Omental fat pad (tissue), 4 donors: ENCODE data around the gene LTB4R2. TPM values are rescaled to one million over a fixed set of nuclear protein-coding genes. Genes with fewer than 3 reads are reported as not detected.

ENCODE experiments used
- ATAC-seq: fragments of 150-250 bp; one replicate; pipeline ENCODE4 v1.9.1; 2016; ENCODE audit warnings: mild to moderate bottlenecking, moderate library complexity; ENCODE audit not compliant: low FRiP score
- DNase-seq: peaks from one replicate; pipeline ENCODE4 v3.0.0-alpha.2; 2019; ENCODE audit warnings: low spot score
- CTCF ChIP-seq, 3 donors: fragments of 450-650 bp; IDR thresholded peaks; one replicate each; pipeline ENCODE4 v1.5.1; 2016 to 2017; ENCODE audit warnings: antibody characterized with exemption in 3 of 3, mild to moderate bottlenecking in 3 of 3, moderate library complexity in 2 of 3
- total RNA-seq, 4 donors: library from RNA; depleted of rRNA; stranded (reverse); fragments of >200 nt; gene quantifications; one replicate each; pipeline ENCODE4 v1.1.0, GENCODE V29; 2016

Gene LTB4R2
- total RNA-seq, 4 donors from 2014 or later: 4.7 to 9.0 (median 7.9) TPM

DNA sequence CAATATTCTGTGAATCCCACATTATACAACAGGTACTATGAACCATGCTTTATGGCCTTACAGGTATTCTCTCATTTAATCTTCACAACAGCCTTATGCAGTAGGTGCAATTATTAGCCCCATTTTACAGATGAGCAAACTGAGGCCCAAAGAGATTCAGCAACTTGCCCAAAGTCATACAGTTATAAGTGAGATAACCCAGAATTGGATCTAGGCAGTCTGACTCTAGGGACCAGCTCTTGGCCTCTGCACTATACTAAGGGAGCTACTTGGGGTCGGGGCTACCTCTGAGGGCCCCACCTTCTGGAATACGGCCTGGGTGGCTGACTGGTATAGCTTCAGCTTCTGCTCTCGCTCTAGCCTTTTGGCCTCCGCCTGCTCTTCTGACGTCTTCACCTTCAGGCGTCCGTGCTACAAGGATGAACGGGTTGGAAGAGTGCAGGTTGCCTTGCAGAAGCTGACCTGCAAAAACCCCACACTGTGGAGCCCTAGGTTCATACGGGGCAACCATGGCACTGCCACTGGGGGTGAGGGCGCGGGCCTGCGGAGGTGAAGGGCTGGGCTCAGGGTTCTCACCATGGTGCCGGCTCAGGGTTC lies 39.3 kb upstream of the LTB4R2 start:
- peak; percentile 7 for ATAC-seq
- no peak for DNase-seq
- no peak for TF ChIP-seq CTCF (IDR thresholded peaks at IDR 0.05)

DNA sequence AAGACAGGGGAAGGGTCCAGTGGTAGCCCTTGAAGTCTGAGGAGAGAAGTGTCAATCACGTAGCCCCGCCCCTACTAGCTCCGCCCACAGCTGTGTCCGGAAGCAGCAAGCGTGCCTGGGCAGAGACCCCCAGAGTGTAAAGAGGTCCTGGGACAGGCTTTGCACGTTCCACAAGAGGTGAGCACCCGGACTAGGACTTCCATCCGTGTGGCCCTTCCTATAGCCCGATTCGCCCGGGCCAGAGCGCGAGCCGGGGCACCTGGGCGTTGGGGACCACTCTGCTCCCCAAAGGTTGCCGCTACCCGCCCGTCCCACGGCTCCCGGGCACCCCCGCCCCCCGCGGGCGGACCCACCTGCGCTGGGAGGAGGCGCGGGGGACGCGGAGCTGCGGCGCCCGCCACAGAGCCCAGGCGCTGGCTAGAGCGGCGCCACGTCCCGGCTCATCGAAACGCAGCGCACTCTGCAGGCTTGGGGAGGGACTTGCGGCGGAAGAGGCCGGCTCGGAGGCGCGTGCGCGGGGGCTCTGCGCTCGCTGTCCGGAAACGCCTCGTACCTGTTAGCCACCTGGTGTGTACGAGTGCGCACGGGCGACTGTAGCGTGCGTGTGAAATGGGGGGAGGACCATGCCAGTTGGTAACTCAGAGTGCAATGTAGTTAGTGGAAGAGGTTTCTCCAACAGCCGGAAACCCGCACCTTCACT lies 38.7 kb upstream of the LTB4R2 start, which contains the start of gene RABGGTA:
Gene RABGGTA, minus strand, starts transcription at position 464 of the 700 bp plus-strand sequence. CDS start 482 bp downstream, outside the sequence.
- DNase-seq (no peak), ATAC-seq (peak; percentile 85)
- no peak for TF ChIP-seq CTCF (IDR thresholded peaks at IDR 0.05)

DNA sequence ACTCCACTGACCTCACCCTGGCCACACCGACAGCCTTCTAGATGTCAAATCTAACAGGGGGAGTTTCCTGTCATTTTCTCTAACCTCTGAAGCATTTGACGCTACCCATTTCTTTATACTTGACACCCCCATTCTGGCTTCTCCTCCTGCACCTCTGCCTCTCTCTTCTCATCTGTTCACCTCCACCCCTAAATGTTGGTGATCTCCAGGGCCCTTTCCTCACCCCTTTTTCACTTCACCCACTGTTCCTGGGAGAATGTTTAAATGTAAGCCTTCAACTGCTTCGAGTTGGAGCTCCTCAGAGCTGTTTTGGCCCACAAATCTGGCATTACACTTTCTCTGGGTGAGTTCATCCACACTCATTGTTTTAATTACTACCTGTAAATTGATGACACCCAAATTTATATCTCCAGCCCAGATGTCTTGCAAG lies 38.1 kb upstream of the LTB4R2 start:
- DNase-seq (no peak), ATAC-seq (no peak)

GRCh38 chr14:24272467-24272866 lies 37.5 kb upstream of the LTB4R2 start:
- no peak for DNase-seq
- no peak for ATAC-seq
- no peak for TF ChIP-seq CTCF (IDR thresholded peaks at IDR 0.05)

More for the DNA sequence above, 38.1 kb upstream of the LTB4R2 start:
- no peak for TF ChIP-seq CTCF (IDR thresholded peaks at IDR 0.05)

DNA sequence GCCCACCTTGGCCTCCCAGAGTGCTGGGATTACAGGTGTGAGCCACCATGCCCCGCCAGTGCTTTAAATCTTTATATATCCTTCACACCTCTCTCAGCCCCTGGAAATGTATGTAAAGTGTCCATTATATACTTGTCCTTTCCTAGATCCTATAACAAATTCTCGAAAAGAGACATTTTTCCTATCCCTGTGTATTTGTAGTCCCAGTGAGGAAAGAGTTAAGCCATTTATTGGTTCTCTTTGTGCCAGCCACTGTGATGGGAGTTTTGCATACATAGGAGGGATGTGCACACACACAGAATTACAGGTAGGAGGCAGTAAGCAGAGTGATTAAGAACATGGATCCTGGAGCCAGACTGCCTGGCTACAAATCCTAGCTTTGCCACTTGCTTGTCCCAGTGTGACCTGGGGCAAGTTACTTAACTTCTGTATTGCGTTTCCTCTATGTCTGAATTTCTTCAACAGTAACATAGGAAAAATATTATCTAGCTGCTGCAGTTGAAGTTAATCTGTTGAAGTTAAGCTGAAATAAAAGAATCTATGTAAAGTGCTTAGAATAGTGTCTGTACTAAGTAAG lies 36.4 kb upstream of the LTB4R2 start:
- TF ChIP-seq CTCF (IDR thresholded peaks at IDR 0.05): no peak
- DNase-seq (no peak), ATAC-seq (no peak)

GRCh38 chr14:24274101-24274543 lies 35.8 kb upstream of the LTB4R2 start:
- peak; percentile 67 for ATAC-seq
- no peak for TF ChIP-seq CTCF (IDR thresholded peaks at IDR 0.05)
- DNase-seq: no peak
